CMK (cell line): ENCODE results near the gene AAMP.
A peak's percentile ranks its signal among the peaks of the same experiment; 100 is the strongest.

Experiments used
- DNase-seq: peaks from one replicate; pipeline ENCODE4 v3.0.0-alpha.2; 2010; ENCODE audit warnings: low read depth

Gene AAMP

GRCh38 chr2:218294430-218295022 is 24.6 kb upstream of the AAMP start:
- DNase-seq: no peak

GRCh38 chr2:218293715-218294429 is 23.9 kb upstream of the AAMP start:
- DNase-seq: no peak

GRCh38 chr2:218292048-218293014 is 22.4 kb upstream of the AAMP start, which contains the start of gene TMBIM1:
TSS of gene TMBIM1 (minus strand) at chr2:218292503. CDS start at chr2:218282141, 10,362 bp downstream.
- DNase-seq: peak; percentile 69

- DNase-seq: no peak
Measured at GRCh38 chr2:218291318-218292047, 21.5 kb upstream of the AAMP start.

GRCh38 chr2:218290316-218291261 is 20.7 kb upstream of the AAMP start:
- DNase-seq: no peak

GRCh38 chr2:218289639-218290315 is 19.8 kb upstream of the AAMP start:
- DNase-seq: no peak

GRCh38 chr2:218286570-218287459 is 16.9 kb upstream of the AAMP start:
- peak; percentile 84 for DNase-seq

- no peak for DNase-seq
Measured at GRCh38 chr2:218285604-218286003, 15.7 kb upstream of the AAMP start.

GRCh38 chr2:218284106-218284811 is 14.3 kb upstream of the AAMP start:
- DNase-seq: no peak

GRCh38 chr2:218282173-218282991 is 12.4 kb upstream of the AAMP start:
- DNase-seq: no peak

GRCh38 chr2:218281449-218281848 is 11.5 kb upstream of the AAMP start:
- DNase-seq: no peak

- no peak for DNase-seq
Measured at GRCh38 chr2:218280260-218280870, 10.4 kb upstream of the AAMP start.

- DNase-seq: no peak
Measured at GRCh38 chr2:218278531-218279360, 8.8 kb upstream of the AAMP start.

GRCh38 chr2:218277921-218278320 is 8.0 kb upstream of the AAMP start:
- DNase-seq: no peak

GRCh38 chr2:218276986-218277755 is 7.2 kb upstream of the AAMP start:
- no peak for DNase-seq
